Activated CD4-positive, alpha-beta T cell treated with anti-CD3 and anti-CD28 coated beads, Interleukin-2, amount 10 ng/mL, durations not matched to agents 24 days and 14 days (primary cell): Measurements from ENCODE around the gene ASAP2. TPM values are rescaled to one million over a fixed set of nuclear protein-coding genes. Genes with fewer than 3 reads are reported as not detected.
"Not testable (repeated sequence)": the region's sequence is repeated elsewhere in the genome, so short reads cannot be mapped to it uniquely, and the experiment has no call there.

Experiments used
- DNase-seq: peaks from one replicate; pipeline ENCODE4 v3.0.0; 2022
- H3K27ac Mint-ChIP-seq: one replicate; pipeline ENCODE4 v1.8.0; 2022; ENCODE audit warnings: mild to moderate bottlenecking, mixed read lengths
- H3K27me3 Mint-ChIP-seq: one replicate; pipeline ENCODE4 v1.8.0; 2022; ENCODE audit warnings: mixed read lengths
- H3K36me3 Mint-ChIP-seq: one replicate; pipeline ENCODE4 v1.8.0; 2022; ENCODE audit warnings: low read depth, mild to moderate bottlenecking, mixed read lengths
- H3K4me1 Mint-ChIP-seq: one replicate; pipeline ENCODE4 v1.8.0; 2021; ENCODE audit warnings: mixed read lengths
- H3K4me3 Mint-ChIP-seq: one replicate; pipeline ENCODE4 v1.8.0; 2022; ENCODE audit warnings: mild to moderate bottlenecking, moderate library complexity, mixed read lengths
- H3K9me3 Mint-ChIP-seq: one replicate; pipeline ENCODE4 v1.8.0; 2021; ENCODE audit warnings: mixed read lengths
- intact Hi-C: fragments of 100-400 bp; cut with micrococcal nuclease; formaldehyde crosslinking; loops from one replicate; pipeline ENCODE4 v1.15.1; 2023
- total RNA-seq: library from RNA; stranded (reverse); gene quantifications from 2 replicates; pipeline ENCODE4 v1.2.3, GENCODE V29; 2022

ASAP2 gene
- total RNA-seq, 1 donor from 2014 or later, result 0.40 TPM

DNA sequence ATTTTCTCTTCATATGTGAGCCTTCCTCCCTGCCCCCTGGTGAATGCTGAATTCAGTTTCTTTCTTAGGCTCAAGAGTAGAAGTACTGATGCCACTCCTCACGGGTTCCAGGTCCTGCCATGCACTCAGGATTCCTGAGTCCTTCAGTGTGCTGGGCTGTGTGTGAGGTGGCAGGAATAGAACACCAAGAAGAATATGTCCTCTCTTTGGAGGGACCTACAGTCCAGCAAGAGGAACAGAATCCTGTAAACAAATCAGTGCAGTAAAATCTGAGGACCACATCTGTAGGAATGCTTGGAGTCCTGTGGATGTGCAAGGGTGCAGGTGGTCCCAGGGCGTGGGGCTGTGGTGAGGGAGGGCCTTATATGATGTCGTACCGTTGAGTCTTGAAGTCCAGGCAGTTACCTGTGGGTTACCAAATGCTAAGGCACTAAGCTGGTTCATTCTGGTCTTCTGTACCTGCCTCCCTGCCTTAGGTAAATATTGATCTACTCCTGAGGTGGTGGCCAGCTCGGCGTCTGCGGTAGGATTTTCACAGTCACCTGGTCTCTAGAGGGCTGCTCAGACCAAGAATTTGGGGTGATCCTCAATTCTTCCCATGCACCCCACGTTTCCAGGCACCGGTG, 5.5 kb downstream of the ASAP2 start:
- Mint-ChIP-seq H3K27me3 (peaks cover 37% of the 10 kb centered on the region), H3K4me1 (peaks cover 2% of the 10 kb centered on the region), H3K4me3 (no peak overlapping the region), H3K9me3 (no peaks in the 10 kb centered on the region), H3K27ac (no peak overlapping the region), H3K36me3 (no peaks in the 10 kb centered on the region)
- intact Hi-C loops, result no loop called here
- no peak for DNase-seq

DNA sequence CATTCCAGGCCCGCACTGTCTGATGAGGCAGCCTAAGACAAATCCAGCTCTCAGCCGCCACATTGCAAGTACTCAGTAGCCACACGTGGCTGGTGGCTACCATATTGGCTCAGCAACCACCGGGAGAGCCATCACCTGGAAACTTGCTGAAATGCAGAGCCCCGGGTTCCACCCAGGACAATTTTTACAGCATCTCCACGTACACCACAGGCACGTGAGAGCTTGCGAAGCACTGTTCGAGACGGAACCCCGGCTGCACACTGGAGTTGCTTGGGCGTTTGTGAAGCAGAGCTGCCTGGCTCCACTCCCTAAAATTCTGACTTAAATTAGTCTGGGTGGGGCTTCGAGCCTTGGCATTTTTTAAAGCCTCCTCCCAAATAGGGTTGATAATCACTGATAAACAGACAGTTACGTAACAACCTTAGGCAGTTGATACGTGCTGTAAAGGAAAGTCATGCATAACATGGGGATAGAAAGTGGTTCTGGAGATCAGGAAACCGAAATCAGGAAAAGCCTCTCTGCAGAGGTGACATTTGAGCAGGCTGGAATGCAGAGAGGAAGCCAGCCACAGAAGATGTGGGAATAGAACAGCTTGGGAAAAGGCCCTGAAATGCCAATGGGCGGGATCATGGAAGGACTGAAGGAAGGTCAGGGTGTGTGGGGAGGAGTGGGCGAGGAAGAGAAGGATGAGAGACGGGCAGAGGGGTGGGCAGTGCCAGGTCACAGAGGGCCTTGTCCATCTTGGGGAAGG, 6.2 kb downstream of the ASAP2 start:
- H3K9me3 Mint-ChIP-seq, result no peaks in the 10 kb centered on the region
- peaks cover under 1% of the 10 kb centered on the region for H3K4me1 Mint-ChIP-seq
- DNase-seq, result no peak
- intact Hi-C loops, result no loop called here
- H3K4me3 Mint-ChIP-seq, result no peak overlapping the region
- peaks cover 35% of the 10 kb centered on the region for H3K27me3 Mint-ChIP-seq
- no peaks in the 10 kb centered on the region for H3K36me3 Mint-ChIP-seq
- H3K27ac Mint-ChIP-seq, result no peak overlapping the region

DNA sequence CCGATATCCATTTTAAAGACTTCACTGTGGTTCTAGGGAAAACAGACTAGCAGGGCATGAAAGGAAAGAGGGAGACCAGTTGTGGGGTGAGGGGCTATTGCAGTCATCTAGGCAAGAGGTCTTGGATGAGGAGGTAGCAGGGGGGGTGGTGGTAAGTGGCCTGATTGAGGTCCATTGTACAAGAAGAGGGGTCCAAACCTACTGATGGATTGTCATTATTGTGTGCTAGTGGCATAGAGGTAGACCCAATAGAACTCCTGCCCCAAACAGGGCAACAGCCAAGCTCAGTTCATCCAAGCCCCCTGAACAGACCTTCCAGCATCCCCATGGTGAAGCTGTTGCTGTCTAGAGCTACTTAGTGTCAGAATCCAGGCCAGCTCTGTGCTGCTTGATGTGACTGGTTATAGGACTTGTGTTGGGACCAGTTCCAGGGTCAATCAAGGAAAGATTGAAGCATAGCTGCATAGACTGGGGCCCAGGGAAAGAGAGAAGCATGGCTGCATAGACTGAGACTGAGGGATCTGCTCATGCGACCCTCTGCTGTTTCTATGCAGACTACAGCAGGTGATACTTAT, 7.0 kb downstream of the ASAP2 start:
- H3K4me1 Mint-ChIP-seq, result no peaks in the 10 kb centered on the region
- peaks cover 30% of the 10 kb centered on the region for H3K27me3 Mint-ChIP-seq
- no peaks in the 10 kb centered on the region for H3K36me3 Mint-ChIP-seq
- no peak for DNase-seq
- intact Hi-C loops, result no loop called here
- H3K9me3 Mint-ChIP-seq, result no peaks in the 10 kb centered on the region
- H3K27ac Mint-ChIP-seq, result no peak overlapping the region
- H3K4me3 Mint-ChIP-seq, result no peak overlapping the region

DNA sequence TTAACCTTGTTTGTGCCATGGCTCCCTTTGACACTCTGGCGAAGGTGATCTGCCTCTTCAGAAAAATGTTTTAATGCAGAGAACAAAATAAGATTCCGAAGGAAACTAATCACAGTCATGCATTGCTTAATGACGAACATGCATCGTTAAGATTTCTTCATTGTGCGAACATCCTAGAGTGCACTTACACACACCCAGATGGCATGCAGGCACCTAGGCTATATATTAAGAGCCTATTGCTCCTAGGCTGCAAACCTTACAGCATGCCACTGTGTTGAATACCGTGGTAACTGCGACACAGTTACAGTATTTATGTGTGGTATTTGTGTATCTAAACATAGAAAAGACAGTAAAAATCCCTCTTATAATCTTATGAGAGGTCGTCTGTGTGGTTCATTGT, 8.3 kb downstream of the ASAP2 start:
- Mint-ChIP-seq H3K27me3 (peaks cover 22% of the 10 kb centered on the region), H3K27ac (no peak overlapping the region), H3K36me3 (no peaks in the 10 kb centered on the region), H3K4me3 (no peak overlapping the region), H3K4me1 (no peaks in the 10 kb centered on the region), H3K9me3 (no peaks in the 10 kb centered on the region)
- intact Hi-C loops, result no loop called here
- DNase-seq, result no peak

DNA sequence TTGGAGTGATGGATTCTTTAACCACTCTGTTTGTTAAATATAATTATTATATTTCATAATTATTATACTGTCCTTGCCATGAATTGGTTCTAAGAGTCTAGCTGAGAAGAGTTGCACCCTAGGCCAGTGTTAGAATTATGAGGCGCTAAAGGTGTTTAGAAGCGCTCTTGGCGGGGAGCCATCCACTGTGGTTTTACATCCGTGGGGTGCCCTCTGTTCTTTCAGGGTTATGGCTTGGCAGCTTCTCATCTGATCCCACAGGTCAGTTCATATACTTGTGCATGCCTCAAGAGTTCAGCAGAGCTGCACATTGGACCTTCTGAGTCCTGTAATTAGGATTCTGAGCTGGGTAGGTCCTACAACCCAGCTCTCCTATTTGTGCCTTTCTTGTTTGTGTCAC, 9.1 kb downstream of the ASAP2 start:
- no peak overlapping the region for H3K4me3 Mint-ChIP-seq
- H3K27me3 Mint-ChIP-seq, result peaks cover 22% of the 10 kb centered on the region
- DNase-seq, result no peak
- H3K4me1 Mint-ChIP-seq, result no peaks in the 10 kb centered on the region
- no peak overlapping the region for H3K27ac Mint-ChIP-seq
- no peaks in the 10 kb centered on the region for H3K36me3 Mint-ChIP-seq
- H3K9me3 Mint-ChIP-seq, result no peaks in the 10 kb centered on the region
- intact Hi-C loops, result no loop called here

DNA sequence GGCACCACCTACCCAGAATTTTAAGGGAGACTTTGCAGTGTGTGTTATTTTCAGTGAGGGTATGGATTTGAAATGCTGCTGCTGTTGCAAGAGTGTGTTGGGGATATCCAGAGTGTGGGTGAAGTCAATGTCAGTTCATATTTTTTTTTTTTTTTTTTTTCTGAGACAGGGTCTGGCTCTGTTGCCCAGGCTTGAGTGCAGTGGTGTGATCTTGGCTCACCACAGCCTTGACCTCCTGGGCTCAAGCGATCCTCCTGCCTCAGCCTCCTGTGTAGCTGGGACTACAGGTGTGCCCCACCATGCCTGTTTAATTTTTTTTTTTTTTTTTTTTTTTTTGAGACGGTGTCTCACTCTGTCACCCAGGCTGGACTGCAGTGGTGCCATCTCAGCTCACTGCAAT, 9.5 kb downstream of the ASAP2 start:
- H3K4me1 Mint-ChIP-seq, H3K9me3 Mint-ChIP-seq, H3K36me3 Mint-ChIP-seq, H3K27ac Mint-ChIP-seq, H3K4me3 Mint-ChIP-seq, intact Hi-C loops, DNase-seq: not testable (repeated sequence)
- peaks cover 26% of the 10 kb centered on the region for H3K27me3 Mint-ChIP-seq

DNA sequence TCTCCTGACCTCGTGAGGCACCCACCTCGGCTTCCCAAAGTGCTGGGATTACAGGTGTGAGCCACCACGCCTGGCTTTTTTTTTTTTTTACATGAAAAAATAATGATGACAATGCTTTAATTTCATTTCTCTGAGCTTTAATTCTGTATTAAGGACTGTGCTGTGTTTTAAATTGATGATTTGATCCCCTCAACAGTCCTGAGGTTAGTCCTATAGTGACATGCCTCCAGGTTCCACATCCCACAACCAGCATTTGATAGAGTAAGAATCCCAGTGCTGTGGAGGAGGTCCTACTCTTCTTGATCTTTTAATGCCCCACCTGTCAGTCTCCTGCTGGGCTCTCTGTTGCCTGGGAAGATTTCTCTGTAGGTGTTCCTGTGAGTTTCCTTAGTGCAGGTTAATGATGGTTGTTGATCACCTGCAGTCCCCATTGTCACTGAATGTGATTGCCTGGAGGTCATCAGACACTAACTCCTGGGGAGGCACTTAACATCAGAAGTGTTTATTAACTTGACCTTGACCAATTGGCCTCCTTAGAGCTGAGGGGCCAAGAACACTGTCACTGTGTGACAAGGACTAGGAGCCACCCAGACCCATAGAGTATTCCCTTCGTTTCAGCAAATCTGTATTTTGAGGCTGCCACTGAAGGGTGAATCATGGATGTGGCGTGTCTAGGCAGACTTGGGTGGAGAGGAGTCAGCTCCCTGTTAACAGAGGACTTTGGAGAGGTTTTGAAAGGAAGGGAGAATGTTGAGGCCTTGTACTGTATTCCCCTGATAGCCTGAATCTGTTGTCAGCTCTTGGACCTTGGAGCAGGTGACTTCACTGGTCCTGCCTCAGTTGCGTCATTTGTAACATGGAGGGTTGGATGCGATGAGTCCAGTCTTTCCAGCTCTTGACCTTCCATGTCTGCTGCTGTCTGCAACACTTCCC, 11.5 kb downstream of the ASAP2 start:
- intact Hi-C loops, result no loop called here
- H3K4me1 Mint-ChIP-seq, result no peaks in the 10 kb centered on the region
- H3K36me3 Mint-ChIP-seq, result no peaks in the 10 kb centered on the region
- H3K4me3 Mint-ChIP-seq, result no peak overlapping the region
- H3K9me3 Mint-ChIP-seq, result no peaks in the 10 kb centered on the region
- H3K27me3 Mint-ChIP-seq, result peaks cover 18% of the 10 kb centered on the region
- no peak overlapping the region for H3K27ac Mint-ChIP-seq
- no peak for DNase-seq

DNA sequence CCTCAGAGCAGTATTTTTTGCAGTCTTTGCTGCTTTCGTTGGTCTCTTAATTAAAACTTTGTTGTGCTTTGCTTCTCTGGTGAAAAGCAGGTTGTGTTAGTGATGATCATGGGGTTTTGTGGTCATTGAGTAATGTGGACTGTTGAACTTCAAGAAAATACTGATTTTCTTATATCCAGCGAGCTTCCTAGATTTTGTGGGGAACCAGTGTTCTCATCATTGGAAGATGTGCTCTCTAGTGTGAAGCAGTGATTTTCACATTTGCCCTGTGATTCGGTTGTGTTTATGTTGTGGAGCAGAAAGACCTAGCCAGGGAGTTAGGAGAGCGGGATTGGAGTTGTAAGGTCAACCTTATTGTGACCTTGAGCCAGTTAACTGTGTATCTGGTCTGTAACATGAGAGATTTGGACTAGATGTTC, 12.4 kb downstream of the ASAP2 start:
- H3K4me1 Mint-ChIP-seq, result no peaks in the 10 kb centered on the region
- H3K36me3 Mint-ChIP-seq, result no peaks in the 10 kb centered on the region
- H3K4me3 Mint-ChIP-seq, result no peak overlapping the region
- peaks cover 16% of the 10 kb centered on the region for H3K27me3 Mint-ChIP-seq
- H3K27ac Mint-ChIP-seq, result no peak overlapping the region
- intact Hi-C loops, result no loop called here
- H3K9me3 Mint-ChIP-seq, result no peaks in the 10 kb centered on the region
- no peak for DNase-seq

DNA sequence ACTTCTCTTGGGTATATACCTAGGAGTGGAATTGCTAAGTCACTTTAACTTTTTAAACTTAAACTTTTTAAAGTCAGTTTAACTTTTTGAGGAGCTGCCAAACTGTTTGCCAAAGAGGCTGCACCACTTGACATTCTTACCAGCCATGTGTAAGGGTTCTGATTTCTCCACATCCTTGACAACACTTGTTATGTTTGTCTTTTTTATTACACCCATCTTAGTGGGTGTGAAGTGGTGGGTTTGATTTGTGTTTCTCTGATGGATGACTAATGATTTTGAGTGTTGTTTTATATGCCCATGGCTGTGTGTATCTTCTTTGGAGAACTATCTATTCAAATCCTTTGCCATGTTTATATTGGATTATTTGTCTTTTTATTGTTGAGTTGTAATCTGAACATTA, 13.6 kb downstream of the ASAP2 start:
- Mint-ChIP-seq H3K36me3 (no peaks in the 10 kb centered on the region), H3K4me1 (no peaks in the 10 kb centered on the region), H3K9me3 (no peaks in the 10 kb centered on the region), H3K27me3 (peaks cover 16% of the 10 kb centered on the region), H3K27ac (no peak overlapping the region), H3K4me3 (no peak overlapping the region)
- DNase-seq, result no peak
- intact Hi-C loops, result no loop called here

DNA sequence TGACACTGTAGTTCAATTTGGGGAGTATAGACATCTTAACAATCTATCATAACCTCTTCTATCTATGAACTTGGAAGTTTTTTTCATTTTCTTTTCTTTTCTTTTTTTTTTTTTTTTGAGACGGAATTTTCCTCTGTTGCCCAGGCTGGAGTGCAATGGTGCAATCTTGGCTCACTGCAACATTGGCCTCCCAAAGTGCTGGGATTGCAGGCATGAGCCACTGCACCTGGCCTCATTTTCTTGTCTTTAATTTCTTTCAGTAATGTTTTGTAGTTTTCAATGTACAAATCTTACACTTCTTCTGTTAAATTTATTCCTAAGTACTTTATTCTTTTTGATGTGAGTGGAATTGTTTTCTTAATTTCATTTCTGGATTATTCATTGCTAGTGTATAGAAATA, 14.6 kb downstream of the ASAP2 start:
- no peak overlapping the region for H3K4me3 Mint-ChIP-seq
- no peaks in the 10 kb centered on the region for H3K36me3 Mint-ChIP-seq
- intact Hi-C loops, result no loop called here
- no peak overlapping the region for H3K27ac Mint-ChIP-seq
- no peak for DNase-seq
- H3K4me1 Mint-ChIP-seq, result no peaks in the 10 kb centered on the region
- H3K9me3 Mint-ChIP-seq, result no peaks in the 10 kb centered on the region
- peaks cover 15% of the 10 kb centered on the region for H3K27me3 Mint-ChIP-seq

DNA sequence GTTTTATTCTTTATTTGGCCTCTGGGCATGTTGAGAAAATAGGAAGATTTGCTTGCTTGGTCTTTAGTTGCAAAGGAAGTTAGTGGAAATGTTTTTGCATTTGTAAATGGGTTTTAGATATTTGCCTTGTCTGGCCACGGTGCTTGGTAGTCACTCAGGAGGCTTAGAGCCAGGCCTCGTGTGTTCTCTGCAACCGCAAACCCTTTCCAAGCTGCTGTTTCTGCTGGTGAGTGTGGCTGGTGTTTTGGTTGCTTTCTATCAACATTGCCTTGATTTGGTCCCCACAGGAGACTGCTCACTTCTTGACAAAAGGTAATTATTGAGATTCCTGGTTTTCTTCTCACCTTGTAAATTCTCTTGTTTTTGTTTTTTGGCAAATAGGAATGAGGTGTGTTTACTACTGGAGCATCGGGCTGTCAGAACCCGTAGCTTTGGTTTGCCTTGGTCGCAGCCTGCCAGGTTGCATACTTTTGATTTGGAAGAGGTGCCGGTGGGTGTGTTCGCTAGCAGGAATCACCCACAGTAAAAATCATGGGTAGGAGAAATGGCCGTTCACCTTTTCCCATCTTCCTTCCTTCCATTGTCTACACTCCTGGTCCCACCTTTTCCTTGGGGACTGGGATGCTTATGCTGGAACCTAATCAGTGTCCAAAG, 15.8 kb downstream of the ASAP2 start:
- no peak overlapping the region for H3K27ac Mint-ChIP-seq
- H3K4me3 Mint-ChIP-seq, result no peak overlapping the region
- H3K27me3 Mint-ChIP-seq, result peaks cover 15% of the 10 kb centered on the region
- H3K4me1 Mint-ChIP-seq, result no peaks in the 10 kb centered on the region
- DNase-seq, result no peak
- H3K36me3 Mint-ChIP-seq, result no peaks in the 10 kb centered on the region
- intact Hi-C loops, result no loop called here
- no peaks in the 10 kb centered on the region for H3K9me3 Mint-ChIP-seq

DNA sequence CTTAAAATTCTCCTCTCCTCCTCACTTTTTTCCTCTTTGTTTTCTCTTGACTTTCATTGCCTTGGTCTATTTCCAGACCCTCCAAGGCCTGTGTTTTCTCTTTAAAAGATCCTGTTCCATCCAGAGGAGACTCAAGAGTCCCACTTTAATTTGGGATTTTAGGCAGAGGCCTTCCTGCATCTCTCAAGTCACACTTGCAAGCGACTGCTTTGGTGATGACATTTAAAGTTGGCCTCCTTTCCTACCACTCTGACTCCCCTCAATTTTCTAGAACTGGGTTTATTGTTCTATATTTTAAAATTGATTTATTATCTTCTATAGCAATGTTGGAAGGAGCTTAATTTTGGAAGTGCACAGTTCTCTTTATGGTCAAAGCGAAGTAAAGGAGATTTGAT, 16.3 kb downstream of the ASAP2 start:
- no peak for DNase-seq
- Mint-ChIP-seq H3K4me3 (no peak overlapping the region), H3K36me3 (no peaks in the 10 kb centered on the region), H3K27ac (no peak overlapping the region), H3K27me3 (peaks cover 15% of the 10 kb centered on the region), H3K4me1 (no peaks in the 10 kb centered on the region), H3K9me3 (no peaks in the 10 kb centered on the region)
- intact Hi-C loops, result no loop called here

DNA sequence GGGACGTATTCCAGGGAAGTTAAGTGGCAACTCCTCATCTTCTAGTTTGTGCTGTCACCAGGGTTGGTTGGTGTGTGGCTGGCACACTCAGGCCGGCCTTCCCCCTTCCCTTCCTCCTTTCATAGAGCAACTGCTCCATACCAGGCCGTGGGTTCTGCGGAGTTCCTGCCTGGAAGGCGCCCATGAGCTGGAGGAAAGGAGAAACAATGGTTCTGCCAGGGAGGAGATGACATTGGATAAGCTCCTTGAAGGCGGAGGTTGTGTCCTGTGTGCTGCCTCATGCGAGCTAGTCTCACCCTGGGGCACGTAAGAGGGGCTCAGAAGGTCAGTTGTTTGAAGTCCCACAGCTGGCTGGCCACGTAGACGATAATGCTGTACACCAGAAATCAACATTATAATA, 19.2 kb downstream of the ASAP2 start:
- H3K36me3 Mint-ChIP-seq, result no peaks in the 10 kb centered on the region
- no peaks in the 10 kb centered on the region for H3K4me1 Mint-ChIP-seq
- H3K27ac Mint-ChIP-seq, result no peak overlapping the region
- DNase-seq, result no peak
- H3K4me3 Mint-ChIP-seq, result no peak overlapping the region
- no peaks in the 10 kb centered on the region for H3K9me3 Mint-ChIP-seq
- H3K27me3 Mint-ChIP-seq, result peaks cover 6% of the 10 kb centered on the region
- intact Hi-C loops, result no loop called here
